K562 (cell line): ENCODE results near the gene RHBDF2. TPM values are rescaled to one million over a fixed set of nuclear protein-coding genes. Genes with fewer than 3 reads are reported as not detected.

Experiments
- ARID4B ChIP-seq: sonication (generic); formaldehyde crosslinking; IDR thresholded peaks from 2 replicates; pipeline ENCODE4 v1.8.0; 2022; ENCODE audit warnings: mild to moderate bottlenecking, missing genetic modification reagents
- ARNT ChIP-seq, 2 experiments: fragments of 450-650 bp; IDR thresholded peaks; 2 replicates each; pipeline ENCODE4 v1.6.1; 2016; ENCODE audit warnings: mild to moderate bottlenecking in 1 of 2
- BHLHE40 ChIP-seq: IDR thresholded peaks from 2 replicates; pipeline ENCODE4 v1.6.1; 2011; ENCODE audit warnings: low read length, improper control_type of control experiment
- CREB3L1 ChIP-seq: fragments of 450-650 bp; IDR thresholded peaks from 2 replicates; pipeline ENCODE4 v1.6.1; 2014; ENCODE audit warnings: low read depth, mild to moderate bottlenecking, moderate library complexity, borderline replicate concordance
- CXXC5 ChIP-seq: fragments of 250-450 bp; sonication (Bioruptor Pico); IDR thresholded peaks from 2 replicates; pipeline ENCODE4 v1.8.0; 2022; ENCODE audit warnings: inconsistent platforms, mild to moderate bottlenecking, moderate library complexity
- JUND ChIP-seq, 2 experiments: IDR thresholded peaks; 2 replicates in 1 of 2; 3 replicates in 1 of 2; pipeline ENCODE4 v1.6.1; 2011; ENCODE audit warnings: borderline replicate concordance in 2 of 2, low read depth in 2 of 2, low read length in 2 of 2, improper control_type of control experiment in 1 of 2, missing biosample characterization in 1 of 2, missing genetic modification characterization in 1 of 2, missing genetic modification reagents in 1 of 2
- KAT2B ChIP-seq: IDR thresholded peaks from one replicate; pipeline ENCODE4 v1.6.1; 2012; ENCODE audit warnings: low read depth, mild to moderate bottlenecking, control low read depth, inconsistent platforms, low read length, moderate library complexity
- POLR2A ChIP-seq: fragments of 450-650 bp; conservative IDR thresholded peaks from 2 replicates; pipeline ENCODE4 v1.6.1; 2016
- PRDM10 ChIP-seq: fragments of 450-650 bp; IDR thresholded peaks from 2 replicates; pipeline ENCODE4 v1.6.1; 2018; ENCODE audit not compliant: partially characterized antibody
- ZNF639 ChIP-seq, 2 experiments: fragments of 200-800 bp in 1 of 2; sonication (Bioruptor generic) in 1 of 2; sonication (generic) in 1 of 2; formaldehyde crosslinking in 1 of 2; IDR thresholded peaks in 1 of 2; conservative IDR thresholded peaks in 1 of 2; 2 replicates each; pipeline versions ENCODE4 v1.5.0 to v1.6.1; 2016 to 2020; ENCODE audit warnings: missing compliant biosample characterization in 1 of 2, missing genetic modification characterization in 1 of 2, missing genetic modification reagents in 1 of 2
- polyA plus RNA-seq, 8 experiments: library from polyadenylated mRNA; depleted of rRNA in 4 of 8; stranded (reverse) in 5 of 8; unstranded in 3 of 8; fragments of >200 nt; fragmentation: Nextera tagmentation in 2 of 8; fragmentation: Illumina TruSeq in 1 of 8; extraction: Ambion mirVana in 2 of 8; extraction: Trizol in 1 of 8; gene quantifications; 2 replicates each; pipeline versions ENCODE4 v1.2.1 to v1.2.3, GENCODE V29; 2011 to 2014; ENCODE audit warnings: inconsistent platforms in 1 of 8, missing spikeins in 1 of 8
- total RNA-seq, 7 experiments: library from RNA; depleted of rRNA in 6 of 7; stranded (reverse); fragments of >200 nt in 6 of 7; fragmentation: Illumina TruSeq in 2 of 7; extraction: Trizol in 2 of 7; gene quantifications; 2 replicates each; pipeline versions ENCODE4 v1.2.1 to v1.2.3, GENCODE V29; 2011 to 2021; ENCODE audit warnings: low replicate concordance in 1 of 7

Gene RHBDF2
- total and polyA plus RNA-seq, 9 of the 15 experiments (the other 6 are each of a cell fraction or from before 2014, with no cell fraction given): 0.04 to 2.8 (median 1.1) TPM

- 0 out of 2 replicates have a peak, but pooled peaks have one; percentile 28 for TF ChIP-seq ARID4B (CRISPR knock-in tag)
- TF ChIP-seq CXXC5 (CRISPR knock-in tag): peak; percentile 62
- TF ChIP-seq PRDM10: peak; percentile 67
- peak; percentile 64 for TF ChIP-seq POLR2A
- TF ChIP-seq BHLHE40: peak; percentile 51; the same call in 1 of the 2 replicates
- peak; percentile 96 for TF ChIP-seq JUND (IDR thresholded peaks at IDR 0.05; ENCODE audit: borderline replicate concordance, low read depth, low read length)
- TF ChIP-seq JUND (tag; IDR thresholded peaks at IDR 0.05; ENCODE audit: borderline replicate concordance, low read depth, low read length): peak; percentile 97
- no peak for TF ChIP-seq KAT2B
- 0 out of 4 replicates have a peak, but pooled peaks of 1 of the 2 experiments have one; percentile 28 for TF ChIP-seq ZNF639 (CRISPR knock-in tag; conservative IDR thresholded peaks at IDR 0.05 in 1 of 2, IDR thresholded peaks at IDR 0.05 in 1 of 2)
- 0 out of 4 replicates have a peak, but pooled peaks of 1 of the 2 experiments have one; percentile 12 for TF ChIP-seq ARNT (IDR thresholded peaks at IDR 0.05)
- no peak for TF ChIP-seq CREB3L1
These were observed 39.4 kb upstream of the RHBDF2 start (continued) for GRCh38 chr17:76540381-76541300.
